ENCODE measurements around the gene RCCD1. TPM values are rescaled to one million over a fixed set of nuclear protein-coding genes. Genes with fewer than 3 reads are reported as not detected.

RCCD1 gene
- total and polyA plus RNA-seq, 2 of the 8 experiments (the other 6 are each of a cell fraction or from before 2014, with no cell fraction given): 9.9 to 18.8 TPM

- no peak overlapping the region for H3K4me3 ChIP-seq (ENCODE audit: extremely low read depth in 1 of 4, insufficient read depth in 2 of 4, low read depth in 3 of 4, low read length in 4 of 4)
- H2BK20ac ChIP-seq (ENCODE audit: low read length): no peak overlapping the region
- H3K4me2 ChIP-seq (ENCODE audit: insufficient read depth in 1 of 2, low read depth in 2 of 2, low read length in 2 of 2): no peak overlapping the region
- peaks cover 2% of the 10 kb centered on the region in 2 experiments for H4K20me1 ChIP-seq (replicated peaks in 1 of 2; ENCODE audit: control insufficient read depth in 1 of 2, insufficient read depth in 2 of 2, low read length in 2 of 2)
- no peak overlapping the region for H2BK5ac ChIP-seq (ENCODE audit: low read depth, low read length)
- H3K27me3 ChIP-seq (replicated peaks in 1 of 4; ENCODE audit: control insufficient read depth in 3 of 4, extremely low read depth in 1 of 4, insufficient read depth in 3 of 4, low read length in 3 of 4): no peaks in the 10 kb centered on the region
- no peaks in the 10 kb centered on the region for H3K79me1 ChIP-seq (ENCODE audit: low read depth, low read length)
- H3K9ac ChIP-seq (replicated peaks in 1 of 4; ENCODE audit: extremely low read depth in 1 of 4, low read depth in 3 of 4, low read length in 3 of 4): no peak overlapping the region
- H3K36me3 ChIP-seq (ENCODE audit: control insufficient read depth in 2 of 4, insufficient read depth in 4 of 4, low read length in 3 of 4): no peaks in the 10 kb centered on the region; a peak in 3 of 8 replicates
- H4K5ac ChIP-seq (ENCODE audit: insufficient read length, low read depth, low read length): no peak overlapping the region
- FAIRE-seq (no peak), DNase-seq (ENCODE audit: low read depth in 1 of 2, low spot score in 2 of 2) (no peak)
- no peak overlapping the region for H3K56ac ChIP-seq (replicated peaks; ENCODE audit: insufficient read length, low read depth, low read length)
- H3K23me2 ChIP-seq (ENCODE audit: low read depth, low read length): no peaks in the 10 kb centered on the region
- no peak overlapping the region for H3K27ac ChIP-seq (ENCODE audit: low read depth, low read length)
- no peaks in the 10 kb centered on the region for H3K9me3 ChIP-seq (ENCODE audit: insufficient read depth in 2 of 2, low read depth in 1 of 2, low read length in 1 of 2)
- H3K14ac ChIP-seq (ENCODE audit: insufficient read length): no peak overlapping the region
- H3K4ac ChIP-seq (replicated peaks; ENCODE audit: insufficient read length, low read depth, low read length): no peak overlapping the region
- CTCF ChIA-PET (ENCODE audit: partially characterized antibody): interaction anchor here (0.6 to 6.8 kb wide), 7 partner anchors 8 to 1442 kb away, joined by 3 to 87 read pairs (median 4); partner anchors contain the start of genes HDDC3, MAN2A2 and UNC45A
- no peak overlapping the region for H3K18ac ChIP-seq (ENCODE audit: extremely low read depth, low read length)
- H2BK120ac ChIP-seq (replicated peaks; ENCODE audit: low read depth, low read length): no peak overlapping the region
- H4K91ac ChIP-seq (replicated peaks; ENCODE audit: insufficient read length, low read length): no peak overlapping the region
- POLR2A ChIA-PET (ENCODE audit: partially characterized antibody): no interaction called here
- H2BK15ac ChIP-seq (ENCODE audit: low read length): no peak overlapping the region
- H2AFZ ChIP-seq (ENCODE audit: low read length): no peak overlapping the region
- H3K79me2 ChIP-seq (ENCODE audit: control insufficient read depth in 1 of 2, insufficient read depth in 2 of 2, low read length in 2 of 2): no peaks in the 10 kb centered on the region
- 95% methylated on average over 22 of the region's 22 CpGs; no CpG with 5 or more reads in 1 of the 2 experiments for WGBS, 2 experiments (ENCODE audit: extremely low coverage in 1 of 2, insufficient coverage in 1 of 2, insufficient read length in 1 of 2, insufficient replicate concordance in 2 of 2, low coverage in 1 of 2, low lambda C conversion rate in 2 of 2, missing lambda C conversion rate in 1 of 2)
- peaks cover 0 to 2% (median 0%) of the 10 kb centered on the region in 4 experiments; a peak in 2 of 7 replicates for H3K4me1 ChIP-seq (replicated peaks in 1 of 4; ENCODE audit: control insufficient read depth in 3 of 4, insufficient read depth in 4 of 4, low read length in 3 of 4)
- no peak overlapping the region for H3K23ac ChIP-seq (ENCODE audit: insufficient read length)
- H2AK5ac ChIP-seq (ENCODE audit: low read depth, low read length): no peak overlapping the region
- peak overlapping the region; percentile 45 for H4K8ac ChIP-seq (ENCODE audit: extremely low read depth, insufficient read depth, low read length)
- no peak overlapping the region for H2BK12ac ChIP-seq (ENCODE audit: low read depth, low read length)
- TF ChIP-seq EGR1 (IDR thresholded peaks at IDR 0.05; ENCODE audit: borderline replicate concordance, low read depth, low read length) (no peak), TBP (IDR thresholded peaks at IDR 0.05; ENCODE audit: low read depth, low read length) (no peak), CBX8 (IDR thresholded peaks at IDR 0.05; ENCODE audit: borderline replicate concordance, low read depth, low read length) (no peak), USF2 (IDR thresholded peaks at IDR 0.05; ENCODE audit: low read length) (no peak), SIX5 (IDR thresholded peaks at IDR 0.05; ENCODE audit: low read depth, low read length) (no peak), KDM4A (IDR thresholded peaks at IDR 0.05; ENCODE audit: low read depth, low read length, severe bottlenecking) (no peak), ZNF274 (IDR thresholded peaks at IDR 0.05; ENCODE audit: borderline replicate concordance, extremely low read depth, low read length) (no peak), KDM1A (IDR thresholded peaks at IDR 0.05; ENCODE audit: borderline replicate concordance, low read length) (no peak), RFX5 (IDR thresholded peaks at IDR 0.05; ENCODE audit: borderline replicate concordance, low read depth, low read length) (no peak), ASH2L (IDR thresholded peaks at IDR 0.05; ENCODE audit: low read length) (no peak), TAF7 (optimal IDR thresholded peaks at IDR 0.05; ENCODE audit: borderline replicate concordance, low read depth, low read length) (no peak), CHD2 (IDR thresholded peaks at IDR 0.05; ENCODE audit: low read length) (no peak)
These were observed 40.2 kb upstream of the RCCD1 start for GRCh38 chr15:90914305-90915080.

All from H1 (cell line).